ENCODE measurements around the gene CCDC106. TPM values are rescaled to one million over a fixed set of nuclear protein-coding genes. Genes with fewer than 3 reads are reported as not detected.

Gene CCDC106
- total RNA-seq, 4 donors from 2014 or later = 3.7 to 15.1 (median 8.4) TPM

DNA sequence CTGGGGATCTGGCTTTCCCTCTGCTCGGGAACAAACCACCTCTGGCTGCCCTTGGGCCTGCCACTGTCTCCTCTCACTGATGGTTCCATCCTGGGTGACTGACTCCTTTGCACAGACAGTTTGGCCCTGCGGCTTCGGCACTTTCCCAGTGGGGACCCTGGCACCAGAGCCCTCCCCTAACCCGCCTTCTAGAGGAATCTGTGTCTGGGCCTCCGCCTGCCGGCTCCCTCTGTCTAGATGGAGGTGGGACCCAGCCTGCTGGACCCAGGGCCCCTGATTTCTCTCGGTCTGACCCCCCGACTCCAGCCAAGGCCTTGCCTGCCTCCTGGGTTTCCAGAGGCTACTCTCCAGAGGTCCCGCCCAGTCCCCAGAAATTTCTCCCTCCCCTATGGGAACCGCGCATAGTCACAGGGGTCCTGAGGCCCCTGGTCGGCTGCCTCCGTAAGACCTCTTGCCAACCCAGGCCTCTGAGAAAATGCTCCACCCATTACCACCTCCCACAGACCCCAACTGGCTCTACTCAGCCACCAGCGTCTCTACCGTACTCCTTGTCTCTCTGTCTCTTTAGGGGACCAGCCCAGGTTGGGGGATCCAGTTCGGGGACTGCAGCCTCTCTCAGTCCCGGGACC lies 2.7 kb downstream of the CCDC106 start:
- Histone ChIP-seq H3K27me3 (no peaks in the 10 kb centered on the region), H3K9me3 (no peaks in the 10 kb centered on the region), H3K4me1 (peaks cover 13 to 33% (median 27%) of the 10 kb centered on the region in 4 donors), H3K36me3 (no peaks in the 10 kb centered on the region), H3K27ac (no peak overlapping the region), H3K4me3 (no peak overlapping the region)
- intact Hi-C loops (cut with DNase I; ENCODE audit: low total_unique reads) (loop anchor here (10.0 kb wide), 1 partner anchor 266 kb away; the partner anchor contains the start of genes RPL28 and TMEM238), in situ Hi-C loops (cut with MboI; ENCODE audit: low pct_ligation_motif_present in 1 of 4, low pct_unique_long_range_greater_than_20kb in 1 of 4, low sequenced_read_pairs in 3 of 4) (no loop called here)
- 88 to 97% methylated on average over 3 to 17 of the region's 17 CpGs for WGBS, 2 donors (ENCODE audit: low coverage in 1 of 2)
- no peak for TF ChIP-seq POLR2A (IDR thresholded peaks at IDR 0.05)
- TF ChIP-seq, protein P1, sequence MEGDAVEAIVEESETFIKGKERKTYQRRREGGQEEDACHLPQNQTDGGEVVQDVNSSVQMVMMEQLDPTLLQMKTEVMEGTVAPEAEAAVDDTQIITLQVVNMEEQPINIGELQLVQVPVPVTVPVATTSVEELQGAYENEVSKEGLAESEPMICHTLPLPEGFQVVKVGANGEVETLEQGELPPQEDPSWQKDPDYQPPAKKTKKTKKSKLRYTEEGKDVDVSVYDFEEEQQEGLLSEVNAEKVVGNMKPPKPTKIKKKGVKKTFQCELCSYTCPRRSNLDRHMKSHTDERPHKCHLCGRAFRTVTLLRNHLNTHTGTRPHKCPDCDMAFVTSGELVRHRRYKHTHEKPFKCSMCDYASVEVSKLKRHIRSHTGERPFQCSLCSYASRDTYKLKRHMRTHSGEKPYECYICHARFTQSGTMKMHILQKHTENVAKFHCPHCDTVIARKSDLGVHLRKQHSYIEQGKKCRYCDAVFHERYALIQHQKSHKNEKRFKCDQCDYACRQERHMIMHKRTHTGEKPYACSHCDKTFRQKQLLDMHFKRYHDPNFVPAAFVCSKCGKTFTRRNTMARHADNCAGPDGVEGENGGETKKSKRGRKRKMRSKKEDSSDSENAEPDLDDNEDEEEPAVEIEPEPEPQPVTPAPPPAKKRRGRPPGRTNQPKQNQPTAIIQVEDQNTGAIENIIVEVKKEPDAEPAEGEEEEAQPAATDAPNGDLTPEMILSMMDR (IDR thresholded peaks at IDR 0.05) = no peak
- TF ChIP-seq POLR2AphosphoS5 (IDR thresholded peaks at IDR 0.05) = no peak
- DNase-seq = no peak

DNA sequence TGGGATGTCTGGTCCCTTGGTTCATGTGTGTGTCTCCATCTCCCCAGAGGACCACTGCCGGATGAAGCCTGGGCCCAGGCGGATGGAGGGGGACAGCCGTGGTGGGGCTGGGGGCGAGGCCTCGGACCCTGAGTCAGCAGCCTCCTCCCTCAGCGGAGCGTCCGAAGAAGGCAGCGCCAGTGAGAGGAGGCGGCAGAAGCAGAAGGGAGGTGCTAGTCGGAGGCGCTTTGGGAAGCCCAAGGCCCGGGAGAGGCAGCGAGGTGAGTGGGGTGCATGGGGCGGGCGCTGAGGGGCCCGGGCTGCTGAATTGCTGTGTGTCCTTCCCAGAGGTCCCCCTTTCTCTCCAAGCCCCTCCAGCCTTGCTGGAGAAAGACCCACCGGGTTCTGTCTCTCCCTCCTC lies 3.2 kb downstream of the CCDC106 start:
- Histone ChIP-seq H3K27me3 (no peaks in the 10 kb centered on the region), H3K4me1 (peaks cover 18 to 39% (median 32%) of the 10 kb centered on the region in 4 donors), H3K4me3 (no peak overlapping the region), H3K36me3 (no peaks in the 10 kb centered on the region), H3K9me3 (no peaks in the 10 kb centered on the region), H3K27ac (no peak overlapping the region)
- in situ Hi-C loops (cut with MboI; ENCODE audit: low pct_ligation_motif_present in 1 of 4, low pct_unique_long_range_greater_than_20kb in 1 of 4, low sequenced_read_pairs in 3 of 4) (no loop called here), intact Hi-C loops (cut with DNase I; ENCODE audit: low total_unique reads) (loop anchor here (10.0 kb wide), 1 partner anchor 266 kb away; the partner anchor contains the start of genes RPL28 and TMEM238)
- no peak for TF ChIP-seq POLR2A (IDR thresholded peaks at IDR 0.05)
- TF ChIP-seq, protein P1 (IDR thresholded peaks at IDR 0.05) = no peak
- no peak for TF ChIP-seq EP300 (IDR thresholded peaks at IDR 0.05; ENCODE audit: low read depth)
- no peak for TF ChIP-seq POLR2AphosphoS5 (IDR thresholded peaks at IDR 0.05)
- no peak for DNase-seq
- WGBS, 2 donors (ENCODE audit: low coverage in 1 of 2) = 92% methylated on average over 18 of the region's 18 CpGs; no CpG with 5 or more reads in 1 of the 2 donors

DNA sequence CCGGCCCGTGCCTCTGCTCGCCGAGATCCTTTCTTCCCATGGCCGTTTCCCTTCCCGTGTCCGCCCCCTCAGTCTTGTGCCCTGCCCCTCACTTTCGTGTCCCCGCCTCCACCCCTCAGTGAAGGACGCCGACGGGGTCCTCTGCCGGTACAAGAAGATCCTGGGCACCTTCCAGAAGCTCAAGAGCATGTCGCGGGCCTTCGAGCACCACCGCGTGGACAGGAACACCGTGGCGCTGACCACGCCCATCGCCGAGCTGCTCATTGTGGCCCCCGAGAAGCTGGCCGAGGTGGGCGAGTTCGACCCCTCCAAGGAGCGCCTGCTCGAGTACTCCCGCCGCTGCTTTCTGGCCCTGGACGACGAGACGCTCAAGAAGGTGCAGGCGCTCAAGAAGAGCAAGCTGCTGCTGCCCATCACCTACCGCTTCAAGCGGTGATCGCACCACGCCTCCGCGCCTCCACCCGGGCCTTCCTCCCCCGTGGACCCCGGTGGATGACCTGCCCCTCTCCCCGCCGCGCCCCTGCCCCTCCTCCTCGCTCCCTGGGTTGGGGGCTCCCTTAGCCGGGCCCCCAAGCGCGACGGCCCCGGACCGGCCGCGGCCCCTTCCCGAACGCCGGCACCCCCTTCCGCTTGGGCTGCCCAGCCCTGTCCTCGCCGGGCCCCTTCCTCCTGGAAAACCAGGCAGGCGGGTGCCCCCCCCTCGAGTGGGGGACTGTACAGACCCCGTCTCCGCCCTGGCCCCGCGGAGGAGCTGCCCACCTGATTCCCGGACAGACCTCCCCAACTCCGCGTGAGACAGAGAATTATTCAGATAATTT lies 4.5 kb downstream of the CCDC106 start:
- peak overlapping the region; percentile 93 to 100 (median 99) for H3K27ac ChIP-seq
- DNase-seq = no peak
- no peak overlapping the region for H3K4me3 ChIP-seq
- no peaks in the 10 kb centered on the region for H3K9me3 ChIP-seq
- 77 to 85% methylated on average over 21 to 71 of the region's 71 CpGs for WGBS, 2 donors (ENCODE audit: low coverage in 1 of 2)
- peaks cover 24 to 45% (median 37%) of the 10 kb centered on the region in 4 donors for H3K4me1 ChIP-seq
- H3K27me3 ChIP-seq = no peaks in the 10 kb centered on the region
- TF ChIP-seq, protein P1 (IDR thresholded peaks at IDR 0.05) = no peak
- TF ChIP-seq POLR2A (IDR thresholded peaks at IDR 0.05) (no peak), EP300 (IDR thresholded peaks at IDR 0.05; ENCODE audit: low read depth) (no peak), POLR2AphosphoS5 (IDR thresholded peaks at IDR 0.05) (no peak)
- intact Hi-C loops (cut with DNase I; ENCODE audit: low total_unique reads) (loop anchor here (2.0 to 10.0 kb wide), 2 partner anchors 20 to 268 kb away; partner anchors contain the start of genes RPL28 and TMEM238), in situ Hi-C loops (cut with MboI; ENCODE audit: low pct_ligation_motif_present in 1 of 4, low pct_unique_long_range_greater_than_20kb in 1 of 4, low sequenced_read_pairs in 3 of 4) (no loop called here)
- H3K36me3 ChIP-seq = no peaks in the 10 kb centered on the region

DNA sequence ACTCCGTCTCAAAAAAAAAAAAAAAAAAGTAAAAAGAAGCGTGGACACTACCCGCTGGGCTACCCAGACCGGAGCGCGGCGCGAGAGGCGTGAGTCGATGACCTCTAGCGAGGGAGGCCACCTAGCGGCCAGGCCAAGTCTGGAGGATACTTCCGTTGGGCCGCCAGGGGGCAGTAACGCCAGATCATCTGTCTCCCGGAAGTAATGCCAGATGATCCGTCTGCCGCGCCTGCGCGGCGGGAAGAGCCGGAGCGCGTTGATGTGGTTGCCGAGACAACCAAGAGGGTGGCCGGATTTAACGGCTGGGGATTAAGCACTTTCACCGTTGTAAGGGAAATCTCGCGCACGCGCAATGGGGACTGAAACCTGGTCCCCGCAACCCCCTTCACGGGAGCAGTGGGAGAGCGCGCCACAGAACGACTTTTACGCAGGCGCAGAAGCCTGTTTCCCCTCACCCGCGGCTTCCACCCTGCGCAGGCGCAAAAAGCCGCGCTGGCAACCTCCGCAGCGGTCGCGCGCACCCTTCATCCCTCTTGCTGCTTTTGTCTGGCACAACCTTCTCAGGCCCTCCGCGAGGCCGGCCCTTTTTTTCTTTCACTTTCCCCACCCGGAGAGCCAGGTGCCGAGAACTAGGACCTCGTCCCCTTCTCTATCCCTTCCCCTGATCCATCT lies 5.8 kb downstream of the CCDC106 start:
- in situ Hi-C loops (cut with MboI; ENCODE audit: low pct_ligation_motif_present in 1 of 4, low pct_unique_long_range_greater_than_20kb in 1 of 4, low sequenced_read_pairs in 3 of 4) = no loop called here
- Histone ChIP-seq H3K27ac (peak overlapping the region; percentile 93 to 100 (median 99)), H3K4me1 (peaks cover 33 to 49% (median 41%) of the 10 kb centered on the region in 4 donors), H3K27me3 (no peaks in the 10 kb centered on the region), H3K9me3 (no peaks in the 10 kb centered on the region), H3K36me3 (no peaks in the 10 kb centered on the region), H3K4me3 (peak overlapping the region; percentile 64 to 93 (median 79))
- 0 to 1% methylated on average over 1 to 57 of the region's 57 CpGs for WGBS, 2 donors (ENCODE audit: low coverage in 1 of 2)
- peak; percentile 99 for DNase-seq
- TF ChIP-seq, protein P1 (IDR thresholded peaks at IDR 0.05) = peak; percentile 97 to 100 (median 99)
- no peak for TF ChIP-seq EP300 (IDR thresholded peaks at IDR 0.05; ENCODE audit: low read depth)
- TF ChIP-seq POLR2AphosphoS5 (IDR thresholded peaks at IDR 0.05) = peak; percentile 55 to 93 (median 92)
- TF ChIP-seq POLR2A (IDR thresholded peaks at IDR 0.05) = peak; percentile 92
- intact Hi-C loops (cut with DNase I; ENCODE audit: low total_unique reads) = loop anchor here (2.0 to 10.0 kb wide), 2 partner anchors 21 to 269 kb away; partner anchors contain the start of genes RPL28 and TMEM238

All from transverse colon (tissue), 4 donors.